ENCODE results near the gene MAIP1. TPM values are rescaled to one million over a fixed set of nuclear protein-coding genes. Genes with fewer than 3 reads are reported as not detected.

Gene MAIP1
- total RNA-seq, 1 experiment from 2014 or later, result 29.3 TPM

DNA sequence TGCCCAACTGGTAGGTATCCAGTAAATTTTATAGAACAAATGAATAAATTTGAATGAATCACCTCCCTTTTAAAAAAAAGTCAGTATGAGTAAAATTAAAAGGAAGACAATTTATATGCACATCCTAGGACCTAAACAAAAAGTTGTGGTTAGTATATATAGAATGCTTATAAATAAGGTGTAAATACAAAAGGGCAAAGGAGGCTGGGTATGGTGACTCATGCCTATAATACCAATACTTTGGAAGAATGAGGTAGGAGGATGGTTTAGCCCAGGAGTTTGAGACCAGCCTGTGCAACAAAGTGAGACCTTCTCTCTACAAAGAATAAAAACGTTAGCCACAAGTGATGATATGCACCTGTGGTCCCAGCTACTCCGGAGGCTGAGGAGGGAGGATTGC is 31.5 kb upstream of the MAIP1 start:
- POLR2A ChIA-PET, result no interaction called here

DNA sequence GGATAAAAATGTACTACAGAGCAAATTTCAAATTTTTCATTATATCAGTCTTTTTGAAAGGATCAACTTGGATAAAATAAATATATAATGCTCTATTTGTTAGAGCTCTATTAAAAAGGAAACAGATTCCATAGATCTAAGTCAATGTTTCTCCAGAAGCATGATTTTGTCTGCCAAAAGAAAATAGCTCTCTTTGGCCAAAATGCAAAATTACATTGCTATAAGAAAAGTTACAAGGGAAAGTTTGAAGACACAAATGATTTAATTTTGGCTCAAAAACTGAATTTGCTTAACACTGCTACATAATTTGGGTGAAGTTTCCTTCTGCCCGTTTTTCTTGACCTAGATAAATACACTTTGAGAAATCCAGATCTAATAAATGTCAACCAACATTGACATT is 28.6 kb upstream of the MAIP1 start:
- Mint-ChIP-seq H3K27me3 (ENCODE audit: low read depth) (no peaks in the 10 kb centered on the region), H3K4me3 (no peak overlapping the region), H3K9me3 (no peaks in the 10 kb centered on the region), H3K36me3 (peaks cover 35% of the 10 kb centered on the region), H3K4me1 (peaks cover 37% of the 10 kb centered on the region), H3K27ac (no peak overlapping the region; the same call in 1 of the 2 replicates)
- ATAC-seq (no peak), DNase-seq (ENCODE audit: low spot score) (no peak)
- ChIA-PET POLR2A (interaction anchor here (0.8 kb wide), 1 partner anchor 9 kb away, joined by 4 read pairs; no protein-coding TSS in a partner anchor), CTCF (no interaction called here)
- no peak for TF ChIP-seq ELF4 (CRISPR knock-in tag; IDR thresholded peaks at IDR 0.05; ENCODE audit: low read depth)
- TF ChIP-seq SP1 (CRISPR knock-in tag; conservative IDR thresholded peaks at IDR 0.05), result no peak
- TF ChIP-seq, protein P1, sequence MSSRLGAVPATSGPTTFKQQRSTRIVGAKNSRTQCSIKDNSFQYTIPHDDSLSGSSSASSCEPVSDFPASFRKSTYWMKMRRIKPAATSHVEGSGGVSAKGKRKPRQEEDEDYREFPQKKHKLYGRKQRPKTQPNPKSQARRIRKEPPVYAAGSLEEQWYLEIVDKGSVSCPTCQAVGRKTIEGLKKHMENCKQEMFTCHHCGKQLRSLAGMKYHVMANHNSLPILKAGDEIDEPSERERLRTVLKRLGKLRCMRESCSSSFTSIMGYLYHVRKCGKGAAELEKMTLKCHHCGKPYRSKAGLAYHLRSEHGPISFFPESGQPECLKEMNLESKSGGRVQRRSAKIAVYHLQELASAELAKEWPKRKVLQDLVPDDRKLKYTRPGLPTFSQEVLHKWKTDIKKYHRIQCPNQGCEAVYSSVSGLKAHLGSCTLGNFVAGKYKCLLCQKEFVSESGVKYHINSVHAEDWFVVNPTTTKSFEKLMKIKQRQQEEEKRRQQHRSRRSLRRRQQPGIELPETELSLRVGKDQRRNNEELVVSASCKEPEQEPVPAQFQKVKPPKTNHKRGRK (CRISPR knock-in tag; IDR thresholded peaks at IDR 0.05; ENCODE audit: borderline replicate concordance), result no peak
- no peak for TF ChIP-seq GTF2I (CRISPR knock-in tag; conservative IDR thresholded peaks at IDR 0.05)
- TF ChIP-seq NFE2L1 (CRISPR knock-in tag; IDR thresholded peaks at IDR 0.05), result no peak
- no peak for TF ChIP-seq NR2C2 (CRISPR knock-in tag; IDR thresholded peaks at IDR 0.05)
- TF ChIP-seq FOXK1 (CRISPR knock-in tag; IDR thresholded peaks at IDR 0.05), result no peak
- TF ChIP-seq CBFB (CRISPR knock-in tag; IDR thresholded peaks at IDR 0.05; ENCODE audit: low read depth), result no peak
- TF ChIP-seq, protein P2, sequence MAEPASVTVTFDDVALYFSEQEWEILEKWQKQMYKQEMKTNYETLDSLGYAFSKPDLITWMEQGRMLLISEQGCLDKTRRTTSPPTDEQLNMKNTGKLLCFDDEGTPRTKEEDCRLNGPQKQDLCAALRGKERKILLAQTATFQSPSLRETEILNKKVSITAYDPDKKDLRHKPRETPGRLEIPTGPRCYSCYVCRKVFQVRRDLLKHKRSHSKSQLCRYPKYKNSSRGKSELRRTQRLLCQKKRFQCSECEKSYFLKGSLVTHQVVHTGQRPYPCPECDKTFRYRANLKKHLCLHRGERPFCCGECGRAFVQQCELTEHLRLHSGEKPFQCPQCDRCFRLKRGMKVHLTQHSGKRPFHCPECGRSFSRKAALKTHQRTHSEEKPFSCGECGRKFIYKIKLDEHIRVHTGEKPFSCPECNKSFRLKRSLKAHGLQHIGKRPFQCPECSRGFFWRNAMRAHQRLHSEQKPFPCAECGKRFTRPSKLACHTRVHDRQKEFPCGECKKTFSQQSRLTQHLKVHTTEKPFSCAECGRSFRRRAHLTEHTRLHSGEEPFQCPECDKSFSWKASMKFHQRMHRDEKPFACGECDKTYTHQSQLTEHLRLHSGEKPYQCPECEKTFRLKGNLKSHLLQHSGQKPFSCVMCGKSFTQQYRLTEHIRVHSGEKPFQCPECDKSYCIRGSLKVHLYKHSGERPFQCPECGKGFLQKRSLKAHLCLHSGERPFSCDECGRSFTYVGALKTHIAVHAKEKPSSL (CRISPR knock-in tag; conservative IDR thresholded peaks at IDR 0.05), result no peak
- TF ChIP-seq, protein P3, sequence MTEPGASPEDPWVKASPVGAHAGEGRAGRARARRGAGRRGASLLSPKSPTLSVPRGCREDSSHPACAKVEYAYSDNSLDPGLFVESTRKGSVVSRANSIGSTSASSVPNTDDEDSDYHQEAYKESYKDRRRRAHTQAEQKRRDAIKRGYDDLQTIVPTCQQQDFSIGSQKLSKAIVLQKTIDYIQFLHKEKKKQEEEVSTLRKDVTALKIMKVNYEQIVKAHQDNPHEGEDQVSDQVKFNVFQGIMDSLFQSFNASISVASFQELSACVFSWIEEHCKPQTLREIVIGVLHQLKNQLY (CRISPR knock-in tag; IDR thresholded peaks at IDR 0.05), result no peak
- no peak for TF ChIP-seq CREM (CRISPR knock-in tag; IDR thresholded peaks at IDR 0.05)
- no peak for TF ChIP-seq ZNF263 (CRISPR knock-in tag; IDR thresholded peaks at IDR 0.05; ENCODE audit: low read depth)
- TF ChIP-seq, protein P4, sequence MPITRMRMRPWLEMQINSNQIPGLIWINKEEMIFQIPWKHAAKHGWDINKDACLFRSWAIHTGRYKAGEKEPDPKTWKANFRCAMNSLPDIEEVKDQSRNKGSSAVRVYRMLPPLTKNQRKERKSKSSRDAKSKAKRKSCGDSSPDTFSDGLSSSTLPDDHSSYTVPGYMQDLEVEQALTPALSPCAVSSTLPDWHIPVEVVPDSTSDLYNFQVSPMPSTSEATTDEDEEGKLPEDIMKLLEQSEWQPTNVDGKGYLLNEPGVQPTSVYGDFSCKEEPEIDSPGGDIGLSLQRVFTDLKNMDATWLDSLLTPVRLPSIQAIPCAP (CRISPR knock-in tag; IDR thresholded peaks at IDR 0.05), result no peak
- TF ChIP-seq, protein P5, sequence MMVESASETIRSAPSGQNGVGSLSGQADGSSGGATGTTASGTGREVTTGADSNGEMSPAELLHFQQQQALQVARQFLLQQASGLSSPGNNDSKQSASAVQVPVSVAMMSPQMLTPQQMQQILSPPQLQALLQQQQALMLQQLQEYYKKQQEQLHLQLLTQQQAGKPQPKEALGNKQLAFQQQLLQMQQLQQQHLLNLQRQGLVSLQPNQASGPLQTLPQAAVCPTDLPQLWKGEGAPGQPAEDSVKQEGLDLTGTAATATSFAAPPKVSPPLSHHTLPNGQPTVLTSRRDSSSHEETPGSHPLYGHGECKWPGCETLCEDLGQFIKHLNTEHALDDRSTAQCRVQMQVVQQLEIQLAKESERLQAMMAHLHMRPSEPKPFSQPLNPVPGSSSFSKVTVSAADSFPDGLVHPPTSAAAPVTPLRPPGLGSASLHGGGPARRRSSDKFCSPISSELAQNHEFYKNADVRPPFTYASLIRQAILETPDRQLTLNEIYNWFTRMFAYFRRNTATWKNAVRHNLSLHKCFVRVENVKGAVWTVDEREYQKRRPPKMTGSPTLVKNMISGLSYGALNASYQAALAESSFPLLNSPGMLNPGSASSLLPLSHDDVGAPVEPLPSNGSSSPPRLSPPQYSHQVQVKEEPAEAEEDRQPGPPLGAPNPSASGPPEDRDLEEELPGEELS (CRISPR knock-in tag; IDR thresholded peaks at IDR 0.05), result no peak
- no peak for TF ChIP-seq CREB1 (CRISPR knock-in tag; IDR thresholded peaks at IDR 0.05)
- TF ChIP-seq JUN (CRISPR knock-in tag; IDR thresholded peaks at IDR 0.05), result no peak

More for the DNA sequence above, 31.5 kb upstream of the MAIP1 start:
- DNase-seq (ENCODE audit: low spot score) (no peak), ATAC-seq (no peak)
- TF ChIP-seq IRF2 (CRISPR knock-in tag; IDR thresholded peaks at IDR 0.05; ENCODE audit: borderline replicate concordance, low read depth) (no peak), NR1H2 (CRISPR knock-in tag; IDR thresholded peaks at IDR 0.05) (no peak), FOXK1 (CRISPR knock-in tag; IDR thresholded peaks at IDR 0.05) (no peak), ZNF317 (CRISPR knock-in tag; IDR thresholded peaks at IDR 0.05; ENCODE audit: borderline replicate concordance, low read depth) (no peak)
- TF ChIP-seq, protein P6, sequence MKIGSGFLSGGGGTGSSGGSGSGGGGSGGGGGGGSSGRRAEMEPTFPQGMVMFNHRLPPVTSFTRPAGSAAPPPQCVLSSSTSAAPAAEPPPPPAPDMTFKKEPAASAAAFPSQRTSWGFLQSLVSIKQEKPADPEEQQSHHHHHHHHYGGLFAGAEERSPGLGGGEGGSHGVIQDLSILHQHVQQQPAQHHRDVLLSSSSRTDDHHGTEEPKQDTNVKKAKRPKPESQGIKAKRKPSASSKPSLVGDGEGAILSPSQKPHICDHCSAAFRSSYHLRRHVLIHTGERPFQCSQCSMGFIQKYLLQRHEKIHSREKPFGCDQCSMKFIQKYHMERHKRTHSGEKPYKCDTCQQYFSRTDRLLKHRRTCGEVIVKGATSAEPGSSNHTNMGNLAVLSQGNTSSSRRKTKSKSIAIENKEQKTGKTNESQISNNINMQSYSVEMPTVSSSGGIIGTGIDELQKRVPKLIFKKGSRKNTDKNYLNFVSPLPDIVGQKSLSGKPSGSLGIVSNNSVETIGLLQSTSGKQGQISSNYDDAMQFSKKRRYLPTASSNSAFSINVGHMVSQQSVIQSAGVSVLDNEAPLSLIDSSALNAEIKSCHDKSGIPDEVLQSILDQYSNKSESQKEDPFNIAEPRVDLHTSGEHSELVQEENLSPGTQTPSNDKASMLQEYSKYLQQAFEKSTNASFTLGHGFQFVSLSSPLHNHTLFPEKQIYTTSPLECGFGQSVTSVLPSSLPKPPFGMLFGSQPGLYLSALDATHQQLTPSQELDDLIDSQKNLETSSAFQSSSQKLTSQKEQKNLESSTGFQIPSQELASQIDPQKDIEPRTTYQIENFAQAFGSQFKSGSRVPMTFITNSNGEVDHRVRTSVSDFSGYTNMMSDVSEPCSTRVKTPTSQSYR (CRISPR knock-in tag; IDR thresholded peaks at IDR 0.05), result no peak
- TF ChIP-seq, protein P2 (CRISPR knock-in tag; conservative IDR thresholded peaks at IDR 0.05), result no peak
- TF ChIP-seq, protein P7, sequence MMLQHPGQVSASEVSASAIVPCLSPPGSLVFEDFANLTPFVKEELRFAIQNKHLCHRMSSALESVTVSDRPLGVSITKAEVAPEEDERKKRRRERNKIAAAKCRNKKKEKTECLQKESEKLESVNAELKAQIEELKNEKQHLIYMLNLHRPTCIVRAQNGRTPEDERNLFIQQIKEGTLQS (CRISPR knock-in tag; conservative IDR thresholded peaks at IDR 0.05), result no peak
- Mint-ChIP-seq H3K9me3 (peaks cover under 1% of the 10 kb centered on the region), H3K36me3 (peaks cover 32% of the 10 kb centered on the region), H3K27me3 (ENCODE audit: low read depth) (no peaks in the 10 kb centered on the region), H3K4me1 (peaks cover 36% of the 10 kb centered on the region), H3K4me3 (no peak overlapping the region), H3K27ac (no peak overlapping the region)
- CTCF ChIA-PET, result no interaction called here

All from WTC11 (cell line).